NCI-H446 treated with DMSO at 0.1 percent for 48 hours (cell line): Measurements from ENCODE around the gene DHX36.
A peak's percentile ranks its signal among the peaks of the same experiment; 100 is the strongest.

ENCODE experiments used
- DNase-seq: peaks from one replicate; lab custom pipeline; 2025; lab: John Stamatoyannopoulos, UW

DHX36 gene, protein sequence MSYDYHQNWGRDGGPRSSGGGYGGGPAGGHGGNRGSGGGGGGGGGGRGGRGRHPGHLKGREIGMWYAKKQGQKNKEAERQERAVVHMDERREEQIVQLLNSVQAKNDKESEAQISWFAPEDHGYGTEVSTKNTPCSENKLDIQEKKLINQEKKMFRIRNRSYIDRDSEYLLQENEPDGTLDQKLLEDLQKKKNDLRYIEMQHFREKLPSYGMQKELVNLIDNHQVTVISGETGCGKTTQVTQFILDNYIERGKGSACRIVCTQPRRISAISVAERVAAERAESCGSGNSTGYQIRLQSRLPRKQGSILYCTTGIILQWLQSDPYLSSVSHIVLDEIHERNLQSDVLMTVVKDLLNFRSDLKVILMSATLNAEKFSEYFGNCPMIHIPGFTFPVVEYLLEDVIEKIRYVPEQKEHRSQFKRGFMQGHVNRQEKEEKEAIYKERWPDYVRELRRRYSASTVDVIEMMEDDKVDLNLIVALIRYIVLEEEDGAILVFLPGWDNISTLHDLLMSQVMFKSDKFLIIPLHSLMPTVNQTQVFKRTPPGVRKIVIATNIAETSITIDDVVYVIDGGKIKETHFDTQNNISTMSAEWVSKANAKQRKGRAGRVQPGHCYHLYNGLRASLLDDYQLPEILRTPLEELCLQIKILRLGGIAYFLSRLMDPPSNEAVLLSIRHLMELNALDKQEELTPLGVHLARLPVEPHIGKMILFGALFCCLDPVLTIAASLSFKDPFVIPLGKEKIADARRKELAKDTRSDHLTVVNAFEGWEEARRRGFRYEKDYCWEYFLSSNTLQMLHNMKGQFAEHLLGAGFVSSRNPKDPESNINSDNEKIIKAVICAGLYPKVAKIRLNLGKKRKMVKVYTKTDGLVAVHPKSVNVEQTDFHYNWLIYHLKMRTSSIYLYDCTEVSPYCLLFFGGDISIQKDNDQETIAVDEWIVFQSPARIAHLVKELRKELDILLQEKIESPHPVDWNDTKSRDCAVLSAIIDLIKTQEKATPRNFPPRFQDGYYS

DNA sequence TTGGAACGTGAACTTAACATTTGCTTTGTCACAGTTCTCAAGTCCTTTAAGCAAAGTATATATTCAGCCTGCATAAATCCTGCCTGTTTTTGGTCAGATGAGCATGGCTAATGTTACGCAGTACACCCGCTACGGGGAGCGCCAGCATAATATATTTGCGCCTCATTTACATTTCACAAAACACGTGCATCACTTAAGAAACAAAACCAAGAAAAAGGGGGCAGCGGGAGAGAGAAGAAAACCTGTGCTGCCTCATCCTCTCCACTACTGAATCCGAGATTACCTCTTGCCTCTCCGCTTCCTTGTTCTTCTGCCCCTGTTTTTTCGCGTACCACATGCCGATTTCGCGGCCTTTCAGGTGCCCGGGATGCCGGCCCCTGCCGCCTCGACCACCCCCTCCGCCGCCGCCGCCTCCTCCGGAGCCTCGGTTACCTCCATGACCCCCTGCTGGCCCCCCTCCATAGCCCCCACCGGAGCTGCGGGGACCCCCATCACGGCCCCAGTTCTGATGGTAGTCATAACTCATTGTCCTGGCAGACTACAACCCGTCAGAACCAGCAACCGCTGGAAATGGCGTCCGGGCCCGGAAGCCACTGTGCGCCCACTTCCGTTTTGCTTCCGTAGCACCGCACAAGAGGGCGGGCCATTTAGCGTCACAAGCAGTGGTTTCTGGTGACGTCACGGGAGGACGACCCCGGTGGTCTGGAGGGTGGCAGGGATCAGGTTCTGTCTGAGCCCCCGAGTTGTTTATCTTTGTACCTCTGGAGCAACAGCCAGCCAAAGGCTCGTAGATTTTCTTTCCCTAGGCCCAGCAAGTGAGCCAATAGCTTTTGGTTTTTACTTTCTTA is at the start of gene DHX36:
TSS of gene DHX36 (minus strand) at position 597 of the 848 bp plus-strand sequence. CDS start at position 526, 71 bp downstream.
- DNase-seq, result peak; percentile 86

DNA sequence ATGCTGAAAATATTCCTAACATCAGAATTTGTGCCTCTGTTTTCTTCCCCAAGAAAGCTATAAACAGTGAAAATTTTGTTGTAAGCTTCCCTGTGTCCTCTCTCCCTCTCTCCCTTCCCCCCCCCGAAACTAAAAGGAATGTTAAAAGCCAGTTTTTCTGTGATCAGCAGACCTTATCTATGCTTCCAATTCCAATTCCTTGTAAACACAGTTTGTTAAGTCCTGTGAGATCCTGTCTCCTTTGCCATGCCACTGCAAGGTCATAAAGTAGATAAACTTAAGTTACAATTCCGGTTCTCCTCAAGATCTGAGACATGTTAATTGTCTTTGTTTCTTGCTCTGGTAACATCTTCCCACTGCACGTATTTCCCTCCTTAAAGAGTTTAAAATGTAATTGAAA is 42.9 kb upstream of the DHX36 start:
- no peak for DNase-seq

DNA sequence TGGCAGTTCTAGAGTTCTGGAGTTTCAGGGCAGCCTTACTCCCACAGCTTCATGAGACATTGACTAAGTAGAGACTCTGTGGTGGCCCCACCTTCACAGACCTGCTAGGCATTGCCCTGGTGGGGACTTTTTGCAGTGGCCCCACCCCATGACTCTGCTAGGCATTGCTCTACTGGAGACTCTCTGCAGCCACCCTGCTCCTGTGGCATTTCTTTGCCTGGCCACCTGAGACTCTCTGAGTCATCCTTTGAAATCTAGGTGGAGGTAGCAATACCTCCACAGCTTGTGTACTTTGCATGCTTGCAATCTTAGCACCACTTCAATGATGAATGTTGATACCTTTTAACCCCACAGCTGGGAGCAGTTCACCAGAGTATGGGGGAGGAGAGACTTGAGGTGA is 40.6 kb upstream of the DHX36 start:
- DNase-seq, result no peak

DNA sequence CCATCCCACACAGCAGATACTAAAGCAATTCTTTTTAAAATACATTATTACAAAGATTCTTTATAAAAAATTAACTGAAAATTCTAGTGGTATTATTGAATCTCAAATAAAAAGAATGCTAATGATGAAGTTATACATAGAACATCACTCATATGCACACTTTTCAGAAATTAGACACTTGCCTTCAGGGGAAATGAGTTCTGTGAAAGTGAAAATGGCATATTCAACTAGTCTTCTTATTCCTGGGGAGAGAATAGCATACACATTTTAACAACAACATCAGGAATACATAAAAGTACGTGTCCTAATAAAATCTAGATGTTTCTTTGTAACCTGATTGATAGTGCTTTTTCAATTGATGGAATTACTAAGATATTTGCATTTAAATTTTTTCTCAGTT is 36.8 kb upstream of the DHX36 start:
- no peak for DNase-seq

DNA sequence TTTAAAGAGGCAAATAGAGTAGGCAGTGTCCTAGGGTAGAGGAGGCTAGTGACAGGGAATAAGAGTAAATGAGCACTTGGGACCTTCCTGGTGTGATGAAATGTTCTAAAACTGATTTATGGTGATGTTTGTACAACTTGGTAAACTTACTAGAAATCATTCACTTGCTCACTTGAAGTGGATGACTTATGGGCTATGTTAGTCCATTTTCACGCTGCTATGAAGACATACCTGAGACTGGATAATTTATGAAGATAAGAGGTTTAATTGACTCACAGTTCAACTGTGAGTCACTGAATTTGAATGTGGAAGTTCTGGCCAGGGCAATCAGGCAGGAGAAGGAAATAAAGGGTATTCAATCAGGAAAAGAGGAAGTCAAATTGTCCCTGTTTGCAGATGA is 31.7 kb upstream of the DHX36 start:
- DNase-seq, result no peak

DNA sequence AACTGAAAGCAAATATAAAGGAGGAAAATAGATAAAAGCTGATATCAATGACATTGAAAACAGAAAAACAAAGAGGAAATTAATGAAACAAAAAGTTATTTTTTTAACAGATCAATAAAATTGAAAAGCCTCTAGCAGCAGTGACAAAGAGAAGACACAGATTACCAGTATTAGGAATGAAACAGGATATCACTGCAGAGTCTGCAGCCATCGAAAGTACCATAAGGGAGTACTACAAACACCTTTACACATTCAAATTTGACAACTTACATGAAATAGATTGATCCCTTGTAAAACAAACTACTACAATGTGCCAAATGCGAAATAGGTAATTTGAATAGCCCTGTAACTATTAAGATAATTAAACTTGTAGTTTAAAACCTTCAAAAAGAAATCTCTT is 24.9 kb upstream of the DHX36 start:
- no peak for DNase-seq

DNA sequence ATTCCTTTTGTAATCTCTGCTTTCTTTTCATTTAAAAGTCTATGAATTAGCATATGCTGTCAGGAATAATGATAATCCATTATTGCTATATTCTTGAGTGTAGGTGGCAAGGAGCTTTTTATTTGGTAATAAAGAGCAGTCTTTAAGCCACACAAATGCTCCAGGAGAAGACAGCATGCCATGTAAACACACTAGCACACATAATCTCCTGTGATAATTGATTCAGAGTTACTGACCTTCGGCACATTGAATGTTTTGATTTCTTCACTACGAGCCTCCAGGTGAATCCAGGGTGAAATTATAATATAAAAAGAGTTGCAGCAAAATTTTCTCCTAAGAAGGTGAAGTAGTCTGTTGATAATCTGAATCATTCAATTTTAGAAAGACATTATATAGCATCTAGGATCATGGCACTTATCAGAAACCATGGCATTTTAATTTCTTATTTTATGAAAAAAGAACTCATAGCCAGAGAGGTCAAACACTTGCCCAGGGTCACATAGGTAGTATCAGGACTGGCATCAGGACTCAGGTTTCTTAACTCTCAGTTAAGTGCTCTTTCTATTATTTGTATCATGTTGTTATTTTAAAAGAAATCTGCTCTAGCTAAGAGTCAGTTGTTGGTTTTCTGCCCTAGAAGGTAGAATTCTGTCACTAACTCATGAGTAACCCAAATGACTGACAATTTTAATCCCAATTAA is 21.3 kb upstream of the DHX36 start:
- DNase-seq, result no peak

DNA sequence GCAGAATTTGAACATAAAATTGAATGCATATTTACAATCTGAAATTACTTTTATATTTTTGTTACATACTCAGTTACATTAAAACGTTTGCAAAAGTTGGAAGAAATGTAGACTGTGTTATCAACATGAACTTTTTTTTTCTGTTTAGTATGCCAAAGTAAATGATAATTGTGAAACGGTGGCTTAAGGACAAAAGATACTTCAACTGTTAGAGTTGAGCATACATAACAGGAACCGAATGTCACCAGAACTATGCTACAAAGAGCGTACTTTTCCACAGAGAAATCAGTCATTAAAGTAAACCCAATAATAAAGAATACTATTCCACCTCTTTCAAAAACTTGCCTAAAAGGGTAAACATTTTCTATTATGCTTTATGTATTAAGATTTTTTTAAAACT is 14.3 kb upstream of the DHX36 start:
- no peak for DNase-seq

DNA sequence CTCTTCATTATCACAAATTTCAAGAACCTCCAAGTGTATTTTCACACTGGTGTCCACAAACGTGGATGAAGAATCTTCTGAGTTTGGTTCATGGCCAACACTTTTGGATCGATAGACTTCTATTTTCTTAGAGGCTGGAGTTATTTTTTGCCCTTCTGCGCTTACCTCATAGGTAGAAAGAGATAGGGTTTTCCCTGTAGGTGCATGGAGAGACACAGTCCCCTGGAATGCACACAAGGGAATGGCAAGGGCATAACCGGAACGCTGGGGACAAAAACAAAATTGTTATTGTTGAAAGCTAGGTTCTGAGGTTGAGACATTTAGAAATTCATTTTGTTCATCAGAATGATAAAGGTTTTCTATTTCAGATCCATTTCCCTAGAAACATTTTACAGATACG is 13.7 kb upstream of the DHX36 start:
- DNase-seq, result no peak

DNA sequence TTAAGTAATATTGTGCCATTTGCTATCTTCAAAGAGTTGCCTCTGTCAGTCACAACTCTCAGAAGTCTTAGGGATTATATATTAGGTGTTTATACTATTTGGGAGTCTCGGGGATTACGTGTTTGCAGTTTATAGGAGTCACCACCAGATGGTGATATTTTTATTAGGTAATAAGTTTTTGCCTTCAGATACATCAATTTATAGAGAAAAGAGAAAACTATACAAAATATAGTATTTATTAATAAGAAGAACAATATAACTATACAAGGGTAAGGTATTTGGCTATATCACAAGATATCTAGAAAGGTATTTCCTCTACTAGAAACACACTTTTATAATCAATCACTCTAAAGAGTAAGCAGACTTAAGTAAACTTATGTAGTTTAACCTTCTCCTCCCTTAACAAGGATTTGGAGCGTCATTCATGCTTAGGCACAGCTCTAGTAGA is 10.7 kb upstream of the DHX36 start:
- DNase-seq, result peak; percentile 33

DNA sequence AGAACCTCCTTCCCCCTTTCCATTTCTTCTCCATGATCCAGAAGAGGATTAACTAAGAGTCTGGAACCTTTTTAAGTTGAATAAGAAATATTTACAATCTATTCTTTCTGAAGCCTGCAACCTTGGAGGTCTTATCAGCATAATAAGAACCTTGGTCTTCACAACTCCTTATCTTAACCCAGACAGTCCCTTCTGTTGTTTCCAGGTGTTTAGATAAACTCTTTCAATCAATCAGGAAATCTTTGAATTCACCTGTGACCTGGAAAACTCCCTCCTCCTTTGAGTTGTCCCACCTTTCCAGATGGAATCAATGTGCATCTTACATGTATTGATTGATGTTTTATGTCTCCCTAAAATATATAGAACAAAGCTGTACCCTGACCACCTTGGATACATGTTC is 3.6 kb upstream of the DHX36 start:
- DNase-seq, result no peak

DNA sequence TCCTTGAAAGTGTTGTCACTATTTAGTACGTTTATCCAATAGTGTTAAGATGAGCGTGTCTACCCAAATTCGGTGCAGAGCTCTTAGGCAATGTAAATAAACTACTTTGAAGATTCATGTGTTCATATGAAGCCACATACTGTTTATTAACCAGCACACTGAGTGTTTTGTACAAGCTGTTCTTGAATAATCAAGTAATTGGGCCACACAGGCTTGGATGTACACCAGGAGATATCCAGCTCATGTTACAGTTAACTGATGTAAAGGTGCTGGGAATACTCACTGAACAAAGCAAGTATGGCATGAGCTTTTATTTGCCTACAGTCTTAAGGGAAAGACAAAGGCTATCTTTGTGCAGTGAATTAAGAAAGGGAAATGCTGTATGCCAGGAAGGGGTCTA is 632 bp upstream of the DHX36 start:
- DNase-seq, result no peak

DNA sequence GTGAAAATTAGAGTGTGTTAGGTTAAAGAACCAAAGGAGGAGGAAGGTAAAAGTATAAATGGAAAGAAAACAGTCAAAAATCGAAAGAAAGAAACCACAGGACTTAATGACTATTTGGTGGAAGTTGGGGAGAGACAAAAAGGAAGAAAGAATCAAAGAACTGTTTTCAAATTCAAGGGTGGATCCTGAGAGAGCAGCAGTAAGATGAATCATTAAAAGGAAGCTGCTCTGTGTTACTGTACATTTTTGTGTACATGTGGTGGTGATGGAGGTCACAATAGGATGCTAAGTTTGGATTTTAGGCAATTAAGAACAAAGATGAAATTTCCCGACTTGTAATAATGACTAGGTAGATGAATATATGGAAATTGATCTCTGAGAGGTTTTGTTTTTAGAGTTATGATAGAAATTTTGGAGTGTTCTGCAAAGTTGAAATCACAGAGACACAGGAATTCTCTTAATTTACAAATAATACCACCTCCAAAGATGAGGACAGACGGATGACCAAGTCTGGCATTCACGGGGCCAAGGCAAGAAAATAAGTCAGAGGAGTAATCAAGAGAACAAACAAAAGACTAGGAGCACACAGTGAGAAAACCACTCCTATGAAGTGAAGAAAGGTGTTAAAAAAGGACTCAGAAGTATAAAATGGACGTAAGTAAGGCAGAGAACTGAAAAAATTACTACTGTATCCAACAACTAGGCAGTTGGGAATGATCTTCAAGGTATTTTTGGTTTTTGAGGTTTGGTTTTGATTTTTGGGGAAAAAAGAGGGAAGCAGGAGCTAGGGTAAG is 7.1 kb downstream of the DHX36 start:
- no peak for DNase-seq

DNA sequence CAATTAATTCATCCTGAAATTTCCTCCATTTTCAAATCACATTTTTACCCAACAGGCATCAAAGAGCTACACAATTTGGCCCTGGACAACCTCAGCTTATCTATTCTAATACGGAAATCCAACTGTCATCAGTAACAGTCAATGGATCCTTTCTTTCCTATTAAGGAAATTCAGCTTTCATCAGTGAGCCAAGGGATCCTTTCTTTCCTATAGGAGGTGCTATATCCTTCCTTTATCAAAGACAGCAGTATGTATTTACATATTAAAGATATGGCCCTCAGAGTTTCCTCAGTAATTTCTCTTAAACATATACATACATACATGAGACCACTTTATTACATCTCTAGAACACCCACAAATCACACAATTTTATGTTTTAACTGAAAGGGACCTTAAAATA is 10.1 kb downstream of the DHX36 start:
- DNase-seq, result no peak

DNA sequence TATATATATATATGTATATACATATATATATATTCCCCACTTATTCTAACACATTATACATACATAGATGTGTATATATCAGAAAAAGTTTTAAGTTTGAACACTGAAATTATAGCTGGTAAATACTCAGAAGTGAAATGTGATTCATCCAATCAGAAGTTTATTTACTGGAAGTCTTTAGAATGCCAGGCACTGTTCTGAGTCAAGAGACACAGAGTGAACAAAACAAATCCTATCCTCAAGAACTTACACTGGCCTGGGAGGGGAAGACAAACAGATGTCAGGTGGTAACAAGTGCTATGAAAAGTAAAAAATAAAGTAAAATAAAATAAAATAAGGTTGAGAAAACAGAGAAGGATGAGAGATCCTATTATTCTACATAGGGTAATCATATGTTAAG is 13.4 kb downstream of the DHX36 start:
- DNase-seq, result no peak

DNA sequence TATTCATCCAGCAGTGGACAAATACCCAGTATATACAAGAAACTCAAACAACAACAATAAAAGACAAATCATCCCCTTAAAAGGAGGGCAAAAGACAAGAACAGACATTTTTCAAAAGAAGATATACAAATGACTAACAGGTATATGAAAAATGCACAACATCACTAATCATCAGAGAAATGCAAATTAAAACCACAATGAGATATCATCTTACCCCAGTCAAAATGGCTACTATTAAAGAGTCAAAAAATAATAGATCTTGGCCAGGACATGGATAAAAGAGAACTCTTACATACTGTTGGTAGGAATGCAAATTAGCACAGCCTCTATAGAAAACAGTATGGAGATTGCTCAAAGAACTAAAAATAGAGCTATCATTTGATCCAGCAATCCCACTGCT is 16.9 kb downstream of the DHX36 start:
- DNase-seq, result no peak

DNA sequence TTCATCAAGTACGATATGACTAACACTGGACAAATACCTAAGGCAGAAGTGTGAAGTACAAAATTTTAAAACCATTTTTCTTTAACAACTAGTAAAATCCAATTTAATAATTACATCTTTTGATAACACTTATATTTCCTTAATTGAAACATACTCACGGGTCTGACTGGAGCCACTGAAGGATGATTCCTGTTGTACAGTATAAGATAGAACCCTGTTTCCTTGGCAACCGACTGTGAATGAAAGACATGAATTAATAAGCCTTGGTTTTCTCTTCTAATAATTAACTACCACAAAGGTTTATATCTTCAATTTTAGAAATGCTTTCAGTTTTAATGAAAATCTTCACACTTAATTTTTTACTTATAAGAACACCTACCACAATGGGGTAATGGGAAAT is 19.4 kb downstream of the DHX36 start:
- no peak for DNase-seq

DNA sequence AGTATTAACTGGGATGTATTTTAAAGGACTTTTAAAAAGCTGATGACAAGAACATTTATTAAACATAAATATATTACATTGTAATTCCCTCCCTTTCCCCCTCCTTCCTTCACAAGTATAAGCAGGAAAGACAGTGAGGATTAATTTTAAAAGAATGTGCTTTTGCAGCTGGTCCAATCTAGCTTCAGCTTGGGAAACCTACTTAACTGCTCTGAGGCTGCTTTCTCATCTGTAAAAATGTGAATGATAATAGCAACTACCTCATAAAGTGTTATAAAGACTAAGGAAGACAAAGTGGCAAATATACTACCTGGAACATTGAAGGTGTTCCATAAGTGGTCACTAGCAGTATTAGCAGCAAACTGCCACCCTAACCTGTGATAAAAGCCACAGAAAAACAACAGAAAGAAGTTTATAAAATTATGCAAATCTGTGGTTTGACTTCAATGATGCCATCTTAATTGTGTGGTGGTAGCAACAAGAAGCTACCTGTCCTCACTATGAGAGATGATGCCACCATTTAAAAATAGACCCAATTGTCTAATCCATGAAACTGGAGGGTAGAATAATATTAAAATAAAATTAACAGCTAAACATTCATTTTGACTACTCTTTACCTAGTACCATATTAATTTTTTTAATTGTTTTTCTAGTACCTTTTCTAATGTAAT is 20.0 kb downstream of the DHX36 start:
- DNase-seq, result no peak

DNA sequence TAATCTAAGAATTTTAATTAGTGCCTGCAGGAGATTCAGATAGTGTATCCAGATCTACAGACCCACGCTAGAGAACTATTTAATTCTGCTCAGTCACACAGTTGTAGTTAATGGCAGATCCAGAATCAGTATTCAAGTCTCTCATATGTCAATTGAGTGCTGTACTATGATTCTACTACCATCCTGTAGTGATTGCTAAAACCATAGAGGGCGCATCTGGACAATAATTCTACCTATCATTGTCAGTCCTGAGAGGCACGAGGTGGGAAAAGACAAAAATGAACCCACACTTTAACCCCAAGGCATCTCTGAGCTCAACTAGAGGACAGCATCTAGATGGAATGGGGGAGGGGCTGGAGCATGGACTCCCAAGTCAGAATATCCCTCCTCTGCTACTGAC is 22.7 kb downstream of the DHX36 start:
- DNase-seq, result no peak

DNA sequence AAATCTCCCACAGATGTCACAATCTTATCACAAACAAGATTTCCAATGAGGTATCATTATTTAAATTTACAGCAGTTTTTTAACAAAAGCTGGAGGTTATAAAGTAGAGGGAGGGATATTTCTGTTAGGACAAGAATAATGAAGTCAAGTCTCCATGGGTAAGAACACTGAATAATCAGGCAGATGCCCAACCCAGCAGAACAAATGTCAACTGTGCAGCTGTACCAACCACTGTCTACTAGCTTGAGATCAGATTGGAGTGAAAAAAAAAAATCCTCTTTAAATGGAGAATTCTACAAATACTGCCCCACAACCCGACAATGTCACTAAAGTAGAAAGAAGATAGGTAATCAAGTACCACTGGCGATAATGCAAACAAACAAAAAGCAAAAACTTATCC is 30.3 kb downstream of the DHX36 start:
- DNase-seq, result no peak
